ENCODE data around the gene OLIG3.

The OLIG3 gene

DNA sequence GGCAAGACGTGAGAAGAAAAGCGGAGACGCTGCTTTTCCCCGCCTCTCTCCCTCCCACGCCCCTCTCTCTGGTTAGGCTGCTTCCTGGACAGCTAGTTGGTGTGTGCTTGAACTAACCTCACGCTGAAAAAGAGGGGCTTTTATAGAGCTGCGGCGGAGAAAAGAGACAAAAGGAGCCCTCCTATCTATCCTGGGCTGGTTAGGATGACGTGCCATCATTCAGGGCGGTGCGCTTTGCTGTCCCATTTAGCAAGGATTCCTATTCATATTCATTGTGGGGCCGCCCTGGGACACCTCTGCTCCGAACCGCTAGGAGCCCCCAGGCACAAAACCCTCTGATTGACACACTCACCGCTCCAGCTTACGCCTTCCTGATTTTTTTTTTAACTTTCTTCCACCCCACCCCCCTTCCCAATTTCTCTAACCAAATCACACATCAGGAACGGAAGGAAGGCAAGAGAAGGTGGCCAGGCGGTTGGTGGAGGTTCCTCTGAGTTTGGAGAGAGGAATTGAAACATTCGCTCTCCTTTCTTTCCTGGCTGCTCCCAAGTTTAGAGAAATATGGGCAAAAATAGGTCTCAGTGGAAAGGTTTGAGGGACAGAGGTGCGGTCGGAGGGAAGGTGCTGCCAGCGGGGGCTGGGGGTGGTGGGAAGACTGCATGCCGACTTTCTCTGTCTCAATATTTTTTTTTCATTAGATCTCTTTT, at the start of gene OLIG3:
TSS of gene OLIG3 (minus strand) at position 114 of the 707 bp plus-strand sequence. CDS start 224 bp downstream, outside the sequence.
- no peak for DNase-seq

- DNase-seq: no peak
These were observed 48.9 kb upstream of the OLIG3 start for GRCh38 chr6:137543114-137543513.

- no peak for DNase-seq
These were observed 48.5 kb upstream of the OLIG3 start for GRCh38 chr6:137542713-137543112.

DNA sequence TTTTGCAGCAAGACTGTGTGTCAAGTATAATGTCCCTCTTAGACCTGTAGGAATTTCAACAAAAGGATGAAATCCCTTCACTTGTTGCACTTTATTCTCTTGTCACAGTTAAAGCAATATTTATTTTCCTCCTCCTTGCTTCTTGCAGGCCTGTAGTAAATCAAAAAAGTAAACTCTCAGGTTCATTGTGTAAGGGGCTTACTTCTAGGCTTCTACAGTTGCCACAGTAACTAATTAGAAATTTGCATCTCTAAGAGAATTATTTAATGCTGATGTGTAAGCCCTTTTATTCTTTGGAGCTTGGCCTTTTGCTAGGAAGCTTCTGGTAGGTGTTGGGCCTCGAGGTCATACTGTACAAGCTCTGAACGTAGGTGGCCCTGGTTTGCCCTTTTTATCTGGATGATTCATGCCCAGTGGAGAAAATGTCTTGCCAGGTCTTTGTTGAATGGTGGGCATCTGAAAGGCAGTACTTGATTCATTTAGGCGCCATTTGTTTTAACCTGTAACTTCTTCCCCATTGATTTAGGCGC, 47.4 kb upstream of the OLIG3 start:
- no peak for DNase-seq

GRCh38 chr6:137536104-137536773, 42.0 kb upstream of the OLIG3 start:
- no peak for DNase-seq

DNA sequence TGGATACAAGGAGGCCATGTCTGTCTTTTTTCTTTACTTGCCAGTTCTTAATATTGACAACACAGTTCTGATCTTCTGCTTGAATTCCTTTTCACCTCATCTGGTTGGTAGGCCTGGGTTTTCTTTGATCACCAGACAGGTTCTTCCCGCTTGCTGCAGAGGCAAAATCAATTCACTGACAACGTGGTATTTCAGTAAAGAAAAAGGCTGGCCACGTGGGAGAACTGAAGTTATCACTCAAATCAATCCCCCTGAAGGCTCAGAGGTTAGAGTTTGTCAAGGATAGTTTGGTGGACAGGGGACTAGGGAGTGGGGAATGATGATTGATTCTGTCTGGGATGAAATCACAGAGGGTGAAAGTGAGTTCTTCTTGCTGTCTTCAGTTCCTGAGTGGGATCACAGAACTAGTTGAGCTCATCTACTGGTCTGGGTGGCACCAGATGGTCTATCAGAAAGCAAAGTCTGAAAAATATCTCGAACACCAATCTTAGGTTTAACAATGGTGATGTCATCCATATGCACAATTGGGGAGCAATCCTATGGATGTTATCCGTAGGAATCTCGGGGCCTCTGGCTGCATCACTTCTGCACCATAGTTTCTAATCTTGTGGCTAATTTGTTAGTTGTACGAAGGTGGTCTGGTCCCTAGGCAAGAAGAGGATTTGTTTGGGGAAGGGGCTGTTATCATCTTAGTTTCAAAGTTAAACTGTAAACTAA, 37.3 kb upstream of the OLIG3 start:
- DNase-seq: no peak

DNA sequence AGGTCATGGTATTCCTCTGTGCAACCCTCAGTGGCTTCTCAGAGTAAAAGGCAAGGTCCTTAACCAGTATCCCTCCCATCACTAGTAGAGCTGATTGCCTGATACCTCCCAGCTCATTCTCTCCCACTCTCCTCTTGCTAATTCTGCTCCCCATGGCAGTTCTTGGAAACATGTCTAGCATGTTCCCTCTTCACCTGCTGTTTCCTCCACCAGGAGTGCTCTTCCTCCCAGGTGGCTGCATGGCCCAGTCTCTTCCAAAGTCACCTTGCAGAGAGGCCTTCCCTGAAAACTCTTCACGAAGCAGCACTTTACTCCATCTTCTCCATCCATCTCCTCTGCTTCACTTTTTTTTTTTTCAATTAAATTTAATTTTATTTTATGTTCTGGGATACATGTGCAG, 36.2 kb upstream of the OLIG3 start:
- DNase-seq: no peak

DNA sequence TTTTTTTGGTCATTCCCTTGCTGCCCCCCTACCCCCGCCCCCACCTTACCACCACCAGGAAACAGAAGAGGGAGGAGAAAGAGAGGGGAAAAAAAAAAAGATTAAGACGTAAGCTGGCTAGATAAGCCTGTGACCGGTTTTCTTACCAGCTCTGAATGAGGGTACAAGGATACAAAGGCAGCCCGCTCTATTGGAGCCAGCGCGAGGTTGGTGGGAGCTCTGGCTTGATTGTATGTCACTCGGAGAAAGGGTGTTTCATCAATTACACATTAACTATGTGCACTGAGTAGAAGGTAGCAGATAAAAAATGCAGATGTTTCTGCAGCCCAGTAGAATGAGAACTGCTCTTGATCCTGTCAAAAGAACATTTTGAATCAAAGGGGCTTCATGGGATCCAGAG, 28.6 kb upstream of the OLIG3 start:
- DNase-seq: no peak

DNA sequence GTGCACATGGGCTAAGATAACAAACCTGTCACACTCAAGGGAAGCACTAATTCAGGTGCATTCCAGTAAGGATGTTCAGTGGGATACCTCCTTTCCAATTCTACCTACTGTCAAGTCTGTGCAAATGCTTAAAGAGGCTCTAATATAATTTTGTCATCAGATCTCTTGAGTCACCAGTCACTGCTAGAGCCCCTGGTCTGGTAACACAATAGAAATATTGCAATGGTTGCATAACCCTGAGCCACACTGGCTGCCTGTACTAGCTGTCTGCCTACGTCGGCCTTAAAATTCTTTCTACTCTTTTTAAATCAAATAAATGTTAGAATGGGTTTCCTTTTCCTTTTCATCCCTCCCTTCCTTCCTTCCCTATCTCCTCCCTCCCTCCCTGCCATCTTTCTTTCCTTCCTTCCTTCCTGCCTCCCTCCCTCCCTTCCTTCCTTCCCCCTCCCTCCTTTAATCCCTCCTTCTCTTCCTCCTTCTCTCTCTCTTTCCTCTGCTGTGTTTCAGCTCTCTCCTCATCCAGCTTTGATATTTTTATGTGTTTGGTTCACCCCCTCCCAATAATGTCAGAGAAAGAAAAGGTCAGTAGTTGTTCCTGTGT, 28.1 kb upstream of the OLIG3 start:
- DNase-seq: no peak

- DNase-seq: no peak
These were observed 26.3 kb upstream of the OLIG3 start for GRCh38 chr6:137520520-137520919.

- DNase-seq: no peak
These were observed 25.5 kb upstream of the OLIG3 start for GRCh38 chr6:137519629-137520176.

GRCh38 chr6:137518386-137518983, 24.3 kb upstream of the OLIG3 start:
- DNase-seq: no peak

GRCh38 chr6:137514418-137514817, 20.2 kb upstream of the OLIG3 start:
- DNase-seq: no peak

GRCh38 chr6:137512757-137513605, 18.8 kb upstream of the OLIG3 start:
- no peak for DNase-seq

- no peak for DNase-seq
These were observed 16.7 kb upstream of the OLIG3 start for GRCh38 chr6:137510923-137511322.

DNA sequence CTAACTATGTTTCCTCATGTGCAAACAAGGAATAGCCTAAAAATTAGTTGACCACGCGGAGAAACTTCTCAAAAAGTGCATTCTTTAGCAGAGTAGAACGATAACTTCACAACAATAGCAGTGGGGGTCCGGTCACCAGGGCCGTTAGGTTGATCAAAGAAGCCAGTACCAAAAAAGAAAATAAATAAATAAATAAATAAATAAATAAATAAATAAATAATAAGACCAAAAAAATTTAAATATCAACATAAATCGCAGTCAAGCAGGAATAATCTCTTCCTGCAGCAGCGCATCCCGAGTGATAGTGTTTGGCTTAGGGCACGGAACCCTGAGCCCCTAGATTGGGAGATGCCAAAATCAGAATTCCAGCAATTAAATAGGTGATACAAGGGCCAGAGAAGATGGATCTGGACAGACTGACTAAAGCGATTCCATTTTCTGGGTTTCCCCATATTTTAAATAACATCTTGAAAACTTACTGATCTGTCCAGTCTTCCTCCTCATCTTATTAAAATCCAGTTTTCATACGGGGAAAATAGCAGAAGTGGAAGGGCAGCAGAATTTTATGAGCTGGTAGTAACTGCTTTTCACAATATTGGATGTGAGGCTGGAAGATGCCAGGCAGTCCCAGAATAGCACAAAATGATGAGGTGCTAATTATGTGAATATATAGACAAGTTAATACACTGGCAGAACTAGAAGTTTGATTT, 4.4 kb upstream of the OLIG3 start:
- no peak for DNase-seq

GRCh38 chr6:137497721-137498463, 3.7 kb upstream of the OLIG3 start:
- DNase-seq: no peak

- no peak for DNase-seq
These were observed 2.9 kb upstream of the OLIG3 start for GRCh38 chr6:137496909-137497720.

DNA sequence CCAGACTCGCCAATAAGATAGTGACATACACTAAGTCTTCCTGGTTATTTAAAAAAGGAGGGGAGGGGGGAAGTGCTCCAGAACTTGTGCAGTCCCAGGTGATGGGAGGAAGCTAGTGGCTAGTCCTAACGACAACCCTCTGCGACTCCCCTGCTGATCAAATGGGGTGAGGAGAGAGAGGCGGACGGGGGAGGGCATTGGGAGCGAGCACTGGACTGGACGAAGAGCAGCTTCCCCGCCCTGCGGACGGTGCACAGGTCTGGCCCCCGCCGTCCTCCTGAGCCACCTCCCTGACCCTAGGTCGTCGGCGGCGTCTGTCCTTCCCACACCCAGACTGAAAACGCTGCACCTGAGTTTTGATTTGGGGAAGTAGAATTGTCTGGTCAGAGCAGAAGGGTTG, 2.2 kb upstream of the OLIG3 start:
- DNase-seq: no peak

Measured in NCI-H226 (cell line).